ENCODE data around the gene SMARCAD1. TPM values are rescaled to one million over a fixed set of nuclear protein-coding genes. Genes with fewer than 3 reads are reported as not detected.

Gene SMARCAD1
- total RNA-seq, 6 experiments from 2014 or later, result 7.2 to 10.4 (median 9.6) TPM

DNA sequence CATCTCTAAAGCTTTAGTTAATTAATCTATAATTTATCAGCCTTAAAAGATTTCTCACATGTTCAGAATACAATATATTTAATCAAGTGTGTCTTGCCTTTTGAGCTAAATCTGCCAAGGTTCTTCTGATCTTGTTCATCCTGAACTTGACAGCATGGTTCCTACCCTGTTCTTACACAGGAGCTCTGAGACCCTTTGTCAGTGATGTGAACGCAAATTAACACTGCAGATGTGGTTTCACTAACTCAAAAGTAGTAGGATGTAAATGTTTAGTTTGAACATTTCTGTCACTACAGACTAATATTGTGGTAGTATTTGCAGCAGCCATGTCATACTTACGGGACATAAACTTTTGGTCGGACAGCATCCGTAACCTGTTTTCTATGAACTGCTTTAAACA lies 59.4 kb downstream of the SMARCAD1 start:
- TF ChIP-seq CTCF (IDR thresholded peaks at IDR 0.05) (no peak), POLR2A (IDR thresholded peaks at IDR 0.05) (no peak)
- 96% methylated on average over 4 of the region's 4 CpGs for WGBS (ENCODE audit: insufficient coverage, low coverage, low lambda C conversion rate, missing lambda C conversion rate)
- H3K27ac ChIP-seq, result no peak overlapping the region
- no peaks in the 10 kb centered on the region for H3K27me3 ChIP-seq
- intact Hi-C loops (cut with DNase I), result no loop called here
- DNase-seq (no peak), ATAC-seq (no peak)
- no peaks in the 10 kb centered on the region for H3K9me3 ChIP-seq
- no peaks in the 10 kb centered on the region for H3K4me1 ChIP-seq
- peaks cover 0 to 2% (median 0%) of the 10 kb centered on the region in 4 donors for H3K36me3 ChIP-seq
- H3K4me3 ChIP-seq, result no peak overlapping the region

DNA sequence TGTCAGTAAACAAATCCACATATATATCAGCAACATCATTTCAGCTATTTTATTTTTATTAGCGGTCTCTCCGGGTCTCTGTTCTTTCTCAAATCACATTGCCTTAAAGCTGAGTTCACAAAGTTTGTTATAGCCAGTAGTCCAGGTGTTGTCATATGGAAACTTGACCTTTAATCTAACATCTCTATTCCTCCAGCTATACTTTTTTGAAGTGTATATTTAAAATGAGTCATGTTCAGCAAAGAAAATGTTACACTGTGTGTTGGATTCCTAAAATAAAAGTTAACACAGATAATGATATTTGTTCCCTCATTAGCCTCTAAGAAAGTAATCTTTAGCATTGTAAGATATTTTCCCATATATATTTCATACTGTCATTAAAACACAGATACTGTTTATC lies 63.6 kb downstream of the SMARCAD1 start:
- WGBS (ENCODE audit: insufficient coverage, low coverage, low lambda C conversion rate, missing lambda C conversion rate), result 100% methylated on average over 2 of the region's 2 CpGs
- no peak for TF ChIP-seq POLR2A (IDR thresholded peaks at IDR 0.05)
- no peak for TF ChIP-seq CTCF (IDR thresholded peaks at IDR 0.05)
- Histone ChIP-seq H3K9me3 (no peaks in the 10 kb centered on the region), H3K4me3 (no peak overlapping the region), H3K27me3 (no peaks in the 10 kb centered on the region), H3K27ac (no peak overlapping the region), H3K36me3 (peaks cover 0 to 15% (median 3%) of the 10 kb centered on the region in 4 donors), H3K4me1 (no peaks in the 10 kb centered on the region)
- no peak for DNase-seq
- intact Hi-C loops (cut with DNase I), result no loop called here
- ATAC-seq, result no peak

DNA sequence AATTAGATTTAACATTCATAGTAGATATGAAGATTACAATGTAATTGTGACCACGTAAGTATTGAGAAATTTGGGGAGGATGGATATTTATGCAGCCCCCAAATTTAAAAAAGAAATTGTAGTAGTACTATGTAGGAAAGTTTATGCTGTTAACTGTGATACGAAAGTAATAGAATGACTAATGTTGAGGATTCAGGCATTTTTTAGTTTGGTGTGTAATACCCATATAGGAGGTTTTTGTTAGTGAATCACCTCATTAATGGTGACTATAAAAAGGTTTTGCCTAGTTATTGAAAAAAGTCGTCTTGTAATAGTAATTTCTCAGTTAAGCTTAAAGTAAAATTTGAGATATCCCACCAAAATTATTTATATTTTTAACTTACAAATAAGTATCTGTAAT lies 67.2 kb downstream of the SMARCAD1 start:
- intact Hi-C loops (cut with DNase I), result no loop called here
- TF ChIP-seq CTCF (IDR thresholded peaks at IDR 0.05), result no peak
- no peak for TF ChIP-seq POLR2A (IDR thresholded peaks at IDR 0.05)
- Histone ChIP-seq H3K36me3 (peaks cover 0 to 29% (median 6%) of the 10 kb centered on the region in 4 donors), H3K27ac (no peak overlapping the region), H3K4me1 (peaks cover 0 to 8% (median 0%) of the 10 kb centered on the region in 4 donors), H3K27me3 (no peaks in the 10 kb centered on the region), H3K9me3 (no peaks in the 10 kb centered on the region), H3K4me3 (no peak overlapping the region)
- WGBS (ENCODE audit: insufficient coverage, low coverage, low lambda C conversion rate, missing lambda C conversion rate), result 96% methylated on average over 3 of the region's 3 CpGs
- no peak for DNase-seq
- no peak for ATAC-seq

DNA sequence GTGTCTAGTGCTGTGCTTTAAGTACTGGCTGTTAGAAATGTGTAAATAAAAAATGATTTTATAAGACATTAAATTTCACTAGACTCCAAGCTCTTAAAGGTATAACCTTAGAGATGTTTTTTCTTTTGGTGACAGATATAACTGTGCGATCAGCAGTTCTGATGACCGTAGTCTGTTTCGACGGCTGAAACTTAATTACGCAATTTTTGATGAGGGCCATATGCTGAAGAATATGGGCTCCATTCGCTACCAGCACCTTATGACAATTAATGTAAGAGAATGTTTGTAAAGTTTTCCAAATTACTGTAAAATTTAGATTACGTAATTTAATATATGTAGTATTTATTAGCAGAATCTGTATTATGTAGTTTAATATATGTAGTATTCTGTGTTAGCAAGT lies 68.5 kb downstream of the SMARCAD1 start:
- H3K4me1 ChIP-seq, result peaks cover 0 to 8% (median 0%) of the 10 kb centered on the region in 4 donors
- H3K4me3 ChIP-seq, result no peak overlapping the region
- H3K27me3 ChIP-seq, result no peaks in the 10 kb centered on the region
- DNase-seq (no peak), ATAC-seq (no peak)
- H3K36me3 ChIP-seq, result peaks cover 0 to 40% (median 9%) of the 10 kb centered on the region in 4 donors
- TF ChIP-seq CTCF (IDR thresholded peaks at IDR 0.05) (no peak), POLR2A (IDR thresholded peaks at IDR 0.05) (no peak)
- H3K9me3 ChIP-seq, result no peaks in the 10 kb centered on the region
- WGBS (ENCODE audit: insufficient coverage, low coverage, low lambda C conversion rate, missing lambda C conversion rate), result 94% methylated on average over 7 of the region's 7 CpGs
- H3K27ac ChIP-seq, result no peak overlapping the region
- intact Hi-C loops (cut with DNase I), result no loop called here

GRCh38 chr4:94277534-94277933 lies 69.9 kb downstream of the SMARCAD1 start:
- 43% methylated on average over 3 of the region's 3 CpGs for WGBS (ENCODE audit: insufficient coverage, low coverage, low lambda C conversion rate, missing lambda C conversion rate)
- DNase-seq (no peak), ATAC-seq (peak in 3 of 4 donors; percentile 49 to 53 (median 53))
- Histone ChIP-seq H3K27me3 (no peaks in the 10 kb centered on the region), H3K4me1 (peaks cover 0 to 8% (median 0%) of the 10 kb centered on the region in 4 donors), H3K36me3 (peaks cover 0 to 36% (median 9%) of the 10 kb centered on the region in 4 donors), H3K4me3 (no peak overlapping the region), H3K27ac (no peak overlapping the region), H3K9me3 (no peaks in the 10 kb centered on the region)
- TF ChIP-seq CTCF (IDR thresholded peaks at IDR 0.05), result no peak
- TF ChIP-seq POLR2A (IDR thresholded peaks at IDR 0.05), result no peak
- intact Hi-C loops (cut with DNase I), result no loop called here

Measured in right lobe of liver (tissue), 6 donors.